T-helper 1 cell treated with Interleukin-12 subunit alpha and Interleukin-12 subunit beta and Interleukin-4 antibody, amounts not matched to agents 30 ng/mL and 1 ng/mL, for 36 hours (primary cell): Measurements from ENCODE around the gene TBC1D9. TPM values are rescaled to one million over a fixed set of nuclear protein-coding genes. Genes with fewer than 3 reads are reported as not detected.
"Not testable (repeated sequence)": the region's sequence is repeated elsewhere in the genome, so short reads cannot be mapped to it uniquely, and the experiment has no call there.

ENCODE experiments used
- intact Hi-C: fragments of 100-400 bp; cut with micrococcal nuclease; formaldehyde crosslinking; loops from one replicate; pipeline ENCODE4 v1.15.1; 2024
- total RNA-seq: library from RNA; stranded (reverse); gene quantifications from 2 replicates; pipeline ENCODE4 v1.2.3, GENCODE V29; 2022

TBC1D9 gene
- total RNA-seq, 1 donor from 2014 or later = 0.02 TPM

GRCh38 chr4:140754918-140755773 lies 1.0 kb downstream of the TBC1D9 start:
- intact Hi-C loops = no loop called here

- intact Hi-C loops = no loop called here
Measured at GRCh38 chr4:140753329-140753728, 2.9 kb downstream of the TBC1D9 start.

GRCh38 chr4:140752291-140753068 lies 3.7 kb downstream of the TBC1D9 start:
- intact Hi-C loops = no loop called here

GRCh38 chr4:140750470-140750869 lies 5.7 kb downstream of the TBC1D9 start:
- intact Hi-C loops = no loop called here

- intact Hi-C loops = no loop called here
Measured at GRCh38 chr4:140748171-140748570, 8.0 kb downstream of the TBC1D9 start.

GRCh38 chr4:140746546-140746945 lies 9.6 kb downstream of the TBC1D9 start:
- intact Hi-C loops = not testable (repeated sequence)

GRCh38 chr4:140744421-140744820 lies 11.8 kb downstream of the TBC1D9 start:
- intact Hi-C loops = no loop called here

- intact Hi-C loops = loop anchor here (2.0 kb wide), 1 partner anchor 107 kb away; no protein-coding TSS in a partner anchor
Measured at GRCh38 chr4:140743194-140743931, 12.8 kb downstream of the TBC1D9 start.

- intact Hi-C loops = loop anchor here (2.0 kb wide), 1 partner anchor 108 kb away; no protein-coding TSS in a partner anchor
Measured at GRCh38 chr4:140742838-140743193, 13.4 kb downstream of the TBC1D9 start.

GRCh38 chr4:140740906-140741670 lies 15.1 kb downstream of the TBC1D9 start:
- intact Hi-C loops = no loop called here

GRCh38 chr4:140740422-140740821 lies 15.8 kb downstream of the TBC1D9 start:
- intact Hi-C loops = no loop called here

GRCh38 chr4:140739971-140740370 lies 16.2 kb downstream of the TBC1D9 start:
- intact Hi-C loops = no loop called here

GRCh38 chr4:140738139-140738538 lies 18.0 kb downstream of the TBC1D9 start:
- intact Hi-C loops = no loop called here

GRCh38 chr4:140736669-140737343 lies 19.4 kb downstream of the TBC1D9 start:
- intact Hi-C loops = no loop called here

GRCh38 chr4:140735779-140736391 lies 20.3 kb downstream of the TBC1D9 start:
- intact Hi-C loops = no loop called here

GRCh38 chr4:140735317-140735716 lies 20.9 kb downstream of the TBC1D9 start:
- intact Hi-C loops = no loop called here

GRCh38 chr4:140732780-140733179 lies 23.4 kb downstream of the TBC1D9 start:
- intact Hi-C loops = no loop called here

- intact Hi-C loops = no loop called here
Measured at GRCh38 chr4:140729344-140730049, 26.7 kb downstream of the TBC1D9 start.

- intact Hi-C loops = no loop called here
Measured at GRCh38 chr4:140726776-140727500, 29.2 kb downstream of the TBC1D9 start.
